ENCODE measurements around the gene ZNF423.

DNA sequence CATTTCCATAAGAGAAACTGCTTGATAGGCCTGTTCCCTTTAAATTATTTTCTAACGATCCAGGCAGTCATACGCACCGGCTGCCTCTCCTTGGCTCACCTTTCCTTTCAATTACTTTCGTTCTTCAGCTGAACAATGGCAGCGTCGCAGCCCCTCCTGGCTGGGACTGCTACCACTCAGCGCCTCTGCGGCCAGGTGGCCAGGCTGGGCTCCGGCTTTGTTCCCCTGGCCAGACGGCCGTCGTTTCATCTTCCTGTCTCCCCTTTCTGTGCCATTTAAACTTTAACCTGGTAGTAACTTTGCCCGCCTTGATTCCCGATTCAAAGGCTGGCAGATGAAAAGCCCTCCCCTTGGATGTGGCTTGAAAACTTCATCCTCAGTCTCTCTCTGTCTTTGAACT lies 403.3 kb downstream of the ZNF423 start:
- TF ChIP-seq, protein P1, sequence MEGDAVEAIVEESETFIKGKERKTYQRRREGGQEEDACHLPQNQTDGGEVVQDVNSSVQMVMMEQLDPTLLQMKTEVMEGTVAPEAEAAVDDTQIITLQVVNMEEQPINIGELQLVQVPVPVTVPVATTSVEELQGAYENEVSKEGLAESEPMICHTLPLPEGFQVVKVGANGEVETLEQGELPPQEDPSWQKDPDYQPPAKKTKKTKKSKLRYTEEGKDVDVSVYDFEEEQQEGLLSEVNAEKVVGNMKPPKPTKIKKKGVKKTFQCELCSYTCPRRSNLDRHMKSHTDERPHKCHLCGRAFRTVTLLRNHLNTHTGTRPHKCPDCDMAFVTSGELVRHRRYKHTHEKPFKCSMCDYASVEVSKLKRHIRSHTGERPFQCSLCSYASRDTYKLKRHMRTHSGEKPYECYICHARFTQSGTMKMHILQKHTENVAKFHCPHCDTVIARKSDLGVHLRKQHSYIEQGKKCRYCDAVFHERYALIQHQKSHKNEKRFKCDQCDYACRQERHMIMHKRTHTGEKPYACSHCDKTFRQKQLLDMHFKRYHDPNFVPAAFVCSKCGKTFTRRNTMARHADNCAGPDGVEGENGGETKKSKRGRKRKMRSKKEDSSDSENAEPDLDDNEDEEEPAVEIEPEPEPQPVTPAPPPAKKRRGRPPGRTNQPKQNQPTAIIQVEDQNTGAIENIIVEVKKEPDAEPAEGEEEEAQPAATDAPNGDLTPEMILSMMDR (IDR thresholded peaks at IDR 0.05): no peak
- TF ChIP-seq POLR2A (IDR thresholded peaks at IDR 0.05): no peak
- no peak for TF ChIP-seq EP300 (IDR thresholded peaks at IDR 0.05)
- TF ChIP-seq POLR2AphosphoS5 (IDR thresholded peaks at IDR 0.05): no peak
